Measurements from ENCODE around the gene IFT81.

DNA sequence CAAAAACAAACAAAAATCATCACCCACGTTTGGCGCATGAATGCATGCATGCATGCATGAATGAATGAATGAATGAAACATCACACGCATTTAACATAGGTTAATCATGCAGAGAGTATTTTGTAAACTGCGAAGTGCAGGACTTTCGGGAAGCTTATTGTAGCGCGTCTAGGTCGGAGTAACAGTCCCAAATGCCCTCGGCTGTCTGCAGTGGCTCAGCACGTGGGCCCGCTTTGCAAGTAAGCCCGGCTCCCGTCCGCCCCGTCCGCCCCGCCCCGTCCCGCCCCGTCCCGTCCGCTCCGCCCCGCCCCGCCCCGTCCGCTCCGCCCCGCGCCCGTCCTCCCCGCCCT, 263 bp upstream of the IFT81 start:
- TF ChIP-seq GATA2 (IDR thresholded peaks at IDR 0.05; ENCODE audit: low read depth, low read length) (no peak), GATA3 (IDR thresholded peaks at IDR 0.05; ENCODE audit: low read depth, low read length) (no peak)

Measured in SH-SY5Y (cell line).